BJ (cell line): Measurements from ENCODE around the gene TMEM234. TPM values are rescaled to one million over a fixed set of nuclear protein-coding genes. Genes with fewer than 3 reads are reported as not detected.

Source experiments
- CTCF ChIA-PET: fragments of 350-600 bp; formaldehyde crosslinking; extraction: SDS; loops from one replicate; lab custom pipeline; 2021; ENCODE audit warnings: antibody characterized with exemption, inconsistent platforms; lab: Yijun Ruan, JAX
- POLR2A ChIA-PET: fragments of 300-600 bp; sonication (Branson Sonifier 250); formaldehyde crosslinking; extraction: SDS; loops from one replicate; lab custom pipeline; 2021; ENCODE audit warnings: antibody characterized with exemption; lab: Charles Lee
- DNase-seq: peaks from one replicate; pipeline ENCODE4 v3.0.0-alpha.2; 2011; ENCODE audit warnings: low read depth
- H3K27me3 ChIP-seq: 2 replicates; pipeline ENCODE4 v1.6.0; 2011; ENCODE audit warnings: low read length; ENCODE audit not compliant: control insufficient read depth, insufficient read depth
- H3K36me3 ChIP-seq: 2 replicates; pipeline ENCODE4 v1.5.1; 2011; ENCODE audit warnings: low read length; ENCODE audit not compliant: control insufficient read depth, insufficient read depth
- H3K4me3 ChIP-seq: 2 replicates; pipeline ENCODE4 v1.5.1; 2011; ENCODE audit warnings: low read depth, mild to moderate bottlenecking, control low read depth, low read length
- polyA plus RNA-seq: library from polyadenylated mRNA; depleted of rRNA; stranded (reverse); fragments of >200 nt; gene quantifications from 2 replicates; pipeline ENCODE4 v1.2.3, GENCODE V29; 2011
- TF ChIP-seq, protein P1 (sequence below): IDR thresholded peaks from 2 replicates; pipeline ENCODE4 v1.5.1; 2011; ENCODE audit warnings: low read depth, mild to moderate bottlenecking, control low read depth, inconsistent platforms, low read length, moderate library complexity; ENCODE audit not compliant: insufficient read depth

The TMEM234 gene
- polyA plus RNA-seq, 1 experiment = 37.8 TPM

DNA sequence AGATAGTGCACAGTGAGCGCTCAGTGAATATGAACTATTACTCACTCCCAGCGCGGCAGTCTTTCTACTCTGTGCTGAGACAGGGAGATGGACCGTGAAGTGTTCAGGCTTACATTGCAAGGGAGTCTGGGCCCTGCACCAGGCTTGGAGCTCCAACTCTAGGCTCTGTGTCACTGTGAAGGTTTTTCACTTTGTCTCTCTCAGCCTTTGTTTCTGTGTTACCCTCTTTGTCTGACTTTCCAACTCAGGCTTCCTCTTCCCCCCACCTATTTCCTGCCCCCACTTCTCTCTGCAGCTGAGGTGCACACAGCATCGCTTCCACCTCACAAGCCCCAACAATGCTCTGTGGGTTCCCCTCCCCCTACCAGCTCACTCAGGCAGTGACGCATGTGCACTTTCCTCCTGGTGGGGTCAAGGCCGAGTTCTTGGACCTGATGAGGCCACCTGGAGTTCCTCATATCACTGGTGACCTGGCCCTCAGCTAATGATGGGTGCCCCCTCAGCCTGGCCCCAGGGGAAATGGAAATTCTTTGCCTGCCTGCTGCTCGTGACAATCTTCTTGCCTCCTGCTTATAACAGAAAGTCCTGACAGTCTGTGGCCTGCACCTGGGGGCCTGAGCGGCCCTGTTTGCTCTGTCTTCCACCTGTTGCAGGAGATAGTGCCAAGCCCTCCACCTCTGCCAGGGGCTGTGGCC, 27.8 kb upstream of the TMEM234 start:
- no peaks in the 10 kb centered on the region for H3K27me3 ChIP-seq
- CTCF ChIA-PET = interaction anchor here (0.7 to 3.0 kb wide), 4 partner anchors 11 to 38 kb away, joined by 4 to 22 read pairs (median 6); no protein-coding TSS in a partner anchor
- no peak overlapping the region for H3K4me3 ChIP-seq
- no peaks in the 10 kb centered on the region for H3K36me3 ChIP-seq
- no peak for DNase-seq
- TF ChIP-seq, protein P1, sequence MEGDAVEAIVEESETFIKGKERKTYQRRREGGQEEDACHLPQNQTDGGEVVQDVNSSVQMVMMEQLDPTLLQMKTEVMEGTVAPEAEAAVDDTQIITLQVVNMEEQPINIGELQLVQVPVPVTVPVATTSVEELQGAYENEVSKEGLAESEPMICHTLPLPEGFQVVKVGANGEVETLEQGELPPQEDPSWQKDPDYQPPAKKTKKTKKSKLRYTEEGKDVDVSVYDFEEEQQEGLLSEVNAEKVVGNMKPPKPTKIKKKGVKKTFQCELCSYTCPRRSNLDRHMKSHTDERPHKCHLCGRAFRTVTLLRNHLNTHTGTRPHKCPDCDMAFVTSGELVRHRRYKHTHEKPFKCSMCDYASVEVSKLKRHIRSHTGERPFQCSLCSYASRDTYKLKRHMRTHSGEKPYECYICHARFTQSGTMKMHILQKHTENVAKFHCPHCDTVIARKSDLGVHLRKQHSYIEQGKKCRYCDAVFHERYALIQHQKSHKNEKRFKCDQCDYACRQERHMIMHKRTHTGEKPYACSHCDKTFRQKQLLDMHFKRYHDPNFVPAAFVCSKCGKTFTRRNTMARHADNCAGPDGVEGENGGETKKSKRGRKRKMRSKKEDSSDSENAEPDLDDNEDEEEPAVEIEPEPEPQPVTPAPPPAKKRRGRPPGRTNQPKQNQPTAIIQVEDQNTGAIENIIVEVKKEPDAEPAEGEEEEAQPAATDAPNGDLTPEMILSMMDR = no peak
- POLR2A ChIA-PET = no interaction called here

DNA sequence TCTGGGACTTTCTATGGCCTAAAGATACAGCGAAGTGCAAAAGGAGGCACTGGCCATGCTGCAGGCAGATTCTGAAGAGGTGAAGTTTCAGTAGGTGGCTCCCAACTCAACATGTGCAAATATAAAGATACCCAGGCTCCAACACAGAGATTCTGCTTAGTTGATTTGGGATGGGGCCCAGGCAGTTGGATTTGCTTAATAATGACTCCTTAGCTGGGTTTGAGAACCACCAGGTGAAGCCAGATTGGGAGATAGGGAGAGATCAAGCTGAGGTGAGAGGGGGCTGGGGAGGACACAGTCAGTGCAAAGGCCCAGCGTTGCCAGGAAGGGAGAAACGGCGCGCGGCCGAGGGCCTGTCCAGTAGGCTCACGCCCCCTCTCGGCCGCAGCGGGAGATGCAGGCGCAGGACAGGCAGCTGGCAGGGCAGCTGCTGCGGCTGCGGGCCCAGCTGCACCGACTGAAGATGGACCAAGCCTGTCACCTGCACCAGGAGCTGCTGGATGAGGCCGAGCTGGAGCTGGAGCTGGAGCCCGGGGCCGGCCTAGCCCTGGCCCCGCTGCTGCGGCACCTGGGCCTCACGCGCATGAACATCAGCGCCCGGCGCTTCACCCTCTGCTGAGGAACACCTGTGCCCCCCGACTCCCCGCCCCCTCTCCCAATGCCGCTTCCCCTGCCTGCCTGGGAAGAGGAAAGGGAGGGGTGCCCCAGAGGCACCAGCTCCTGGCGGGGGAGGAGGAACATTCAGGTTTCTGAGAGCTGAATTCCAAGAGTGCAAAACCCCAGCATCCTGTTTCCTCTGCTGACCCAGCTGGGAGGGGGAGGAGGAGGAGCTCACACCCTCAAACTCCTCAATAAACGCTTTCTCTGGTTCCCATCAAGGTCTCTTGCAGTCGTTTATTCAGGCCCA, 26.1 kb upstream of the TMEM234 start:
- CTCF ChIA-PET = interaction anchor here (0.7 to 3.9 kb wide), 20 partner anchors 9 to 153 kb away, joined by 3 to 35 read pairs (median 3); partner anchors contain the start of genes EIF3I and TMEM234
- POLR2A ChIA-PET = interaction anchor here (0.6 to 0.9 kb wide), 3 partner anchors 23 to 537 kb away, joined by 3 to 4 read pairs (median 3); partner anchors contain the start of gene MARCKSL1
- no peaks in the 10 kb centered on the region for H3K36me3 ChIP-seq

DNA sequence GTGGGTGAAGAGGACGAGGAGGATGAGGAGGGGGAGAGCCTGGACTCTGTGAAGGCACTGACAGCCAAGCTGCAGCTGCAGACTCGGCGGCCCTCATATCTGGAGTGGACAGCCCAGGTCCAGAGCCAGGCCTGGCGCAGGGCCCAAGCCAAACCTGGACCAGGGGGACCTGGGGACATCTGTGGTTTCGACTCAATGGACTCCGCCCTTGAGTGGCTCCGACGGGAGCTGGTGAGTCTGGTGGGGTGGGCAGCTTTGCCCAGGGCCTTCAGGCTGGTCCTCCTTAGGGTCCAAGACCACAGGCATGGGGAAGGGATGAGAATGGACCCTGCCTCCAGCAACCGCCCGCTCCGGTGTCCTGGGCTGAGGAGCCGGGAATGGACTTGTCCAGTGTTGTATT, 25.3 kb upstream of the TMEM234 start:
- H3K4me3 ChIP-seq = no peak overlapping the region
- ChIA-PET POLR2A (interaction anchor here (0.6 kb wide), 1 partner anchor 23 kb away, joined by 3 read pairs; no protein-coding TSS in a partner anchor), CTCF (interaction anchor here (0.6 to 3.9 kb wide), 14 partner anchors 8 to 97 kb away, joined by 3 to 35 read pairs (median 3); no protein-coding TSS in a partner anchor)
- TF ChIP-seq, protein P1 = no peak
- H3K36me3 ChIP-seq = no peaks in the 10 kb centered on the region
- H3K27me3 ChIP-seq = no peaks in the 10 kb centered on the region
- DNase-seq = no peak

More for the DNA sequence above, 26.1 kb upstream of the TMEM234 start:
- no peak for DNase-seq
- Histone ChIP-seq H3K4me3 (no peak overlapping the region), H3K27me3 (no peaks in the 10 kb centered on the region)
- TF ChIP-seq, protein P1 = peak; percentile 90

DNA sequence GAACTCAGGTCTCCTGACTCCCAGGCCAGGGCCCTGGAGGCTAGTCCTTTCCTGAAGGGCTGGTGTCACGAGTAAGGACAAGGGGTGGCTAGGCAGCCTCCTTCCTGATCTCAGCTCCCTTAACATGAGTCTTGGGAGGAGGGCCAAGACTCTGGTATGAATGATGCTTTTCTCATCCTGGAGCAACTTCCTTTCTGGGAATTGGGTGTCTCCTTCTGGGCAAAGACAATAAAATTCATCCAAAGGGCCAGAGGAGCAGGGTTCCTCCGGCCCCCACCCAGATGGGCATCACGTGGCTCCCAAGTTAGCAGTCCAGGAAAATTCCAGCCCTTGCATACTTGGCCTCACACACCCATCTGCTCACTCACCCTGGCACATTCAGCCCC, 24.7 kb upstream of the TMEM234 start, which contains the start of gene FAM167B:
TSS of gene FAM167B (plus strand) at position 335 of the 386 bp plus-strand sequence. CDS start 200 bp downstream, outside the sequence.
- peak; percentile 84 for DNase-seq
- TF ChIP-seq, protein P1 = no peak
- POLR2A ChIA-PET = interaction anchor here (0.8 kb wide), 1 partner anchor 31 kb away, joined by 6 read pairs; no protein-coding TSS in a partner anchor
- Histone ChIP-seq H3K27me3 (no peaks in the 10 kb centered on the region), H3K36me3 (no peaks in the 10 kb centered on the region), H3K4me3 (no peak within 1 kb of the TSS)
- CTCF ChIA-PET = interaction anchor here (0.6 to 3.9 kb wide), 7 partner anchors 11 to 106 kb away, joined by 3 to 35 read pairs (median 3); no protein-coding TSS in a partner anchor
